Parathyroid adenoma (tissue), 2 donors: ENCODE data around the gene ERCC4.

Source experiments
- H2AFZ ChIP-seq: fragments of 300-600 bp; sonication (generic); one replicate; pipeline ENCODE4 v1.7.0; 2017; ENCODE audit warnings: antibody characterized with exemption, mild to moderate bottlenecking
- H3K27ac ChIP-seq: fragments of 300-600 bp; sonication (generic); one replicate; pipeline ENCODE4 v1.7.0; 2017
- H3K27me3 ChIP-seq: fragments of 300-600 bp; sonication (generic); one replicate; pipeline ENCODE4 v1.7.0; 2017; ENCODE audit warnings: low read length; ENCODE audit not compliant: control insufficient read depth, insufficient read depth
- H3K36me3 ChIP-seq: fragments of 300-600 bp; sonication (generic); one replicate; pipeline ENCODE4 v1.7.0; 2017; ENCODE audit warnings: low read length; ENCODE audit not compliant: control insufficient read depth, insufficient read depth
- H3K4me1 ChIP-seq: fragments of 300-600 bp; sonication (generic); one replicate; pipeline ENCODE4 v1.7.0; 2017; ENCODE audit warnings: control low read depth
- H3K4me2 ChIP-seq: fragments of 300-600 bp; sonication (generic); one replicate; pipeline ENCODE4 v1.7.0; 2017; ENCODE audit warnings: low read length
- H3K4me3 ChIP-seq: fragments of 300-600 bp; sonication (generic); one replicate; pipeline ENCODE4 v1.7.0; 2017; ENCODE audit warnings: low read depth, low read length
- H3K79me2 ChIP-seq: fragments of 300-600 bp; sonication (generic); one replicate; pipeline ENCODE4 v1.7.0; 2017; ENCODE audit warnings: control low read depth
- H3K9ac ChIP-seq: fragments of 300-600 bp; sonication (generic); one replicate; pipeline ENCODE4 v1.7.0; 2017; ENCODE audit warnings: mild to moderate bottlenecking
- H3K9me3 ChIP-seq: fragments of 300-600 bp; sonication (generic); one replicate; pipeline ENCODE4 v1.7.0; 2017; ENCODE audit warnings: low read length; ENCODE audit not compliant: control insufficient read depth
- CTCF ChIP-seq: fragments of 300-600 bp; sonication (generic); IDR thresholded peaks from one replicate; pipeline ENCODE4 v1.7.0; 2017; ENCODE audit warnings: antibody characterized with exemption, mild to moderate bottlenecking
- donor health status: primary hyperparathyroidism.

Gene ERCC4

DNA sequence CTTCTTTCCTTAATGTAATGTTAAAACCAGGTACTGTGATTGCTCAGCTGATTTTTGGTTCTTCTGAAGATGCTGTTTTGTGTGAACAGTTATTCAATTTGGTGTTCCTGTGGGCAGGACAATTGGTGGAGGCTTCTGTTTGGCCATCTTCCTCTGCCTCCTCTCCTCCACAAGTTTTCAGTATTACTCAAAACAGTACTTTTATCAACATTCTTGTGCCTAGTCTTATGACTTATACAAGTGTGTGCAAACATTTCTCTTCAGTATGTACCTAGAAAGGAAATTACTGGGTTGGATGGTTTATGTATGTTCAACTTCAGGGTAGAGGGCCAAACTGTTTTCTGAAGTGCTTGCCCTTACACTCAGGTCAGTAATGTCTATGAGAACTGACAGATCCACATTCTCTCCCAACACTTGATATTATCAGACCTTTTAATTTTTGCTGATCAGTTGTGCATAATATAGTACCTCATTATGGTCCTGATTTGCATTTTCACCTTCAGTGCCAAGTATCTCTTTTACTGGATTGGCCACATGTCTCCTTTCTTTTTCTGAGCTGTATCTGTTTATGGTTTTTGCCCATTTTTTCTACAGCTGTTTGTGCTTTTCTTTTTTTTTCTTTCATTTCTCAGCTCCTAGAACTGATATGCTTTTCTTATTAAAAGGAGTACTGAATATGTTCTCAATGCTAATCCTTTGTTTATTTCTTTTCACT lies 50.9 kb downstream of the ERCC4 start:
- Histone ChIP-seq H3K9ac (no peak overlapping the region), H3K36me3 (no peaks in the 10 kb centered on the region), H3K4me2 (no peak overlapping the region), H3K27me3 (no peaks in the 10 kb centered on the region), H3K4me3 (no peak overlapping the region), H3K4me1 (no peaks in the 10 kb centered on the region), H3K79me2 (no peaks in the 10 kb centered on the region), H2AFZ (no peak overlapping the region), H3K9me3 (no peaks in the 10 kb centered on the region), H3K27ac (no peak overlapping the region)
- no peak for TF ChIP-seq CTCF

DNA sequence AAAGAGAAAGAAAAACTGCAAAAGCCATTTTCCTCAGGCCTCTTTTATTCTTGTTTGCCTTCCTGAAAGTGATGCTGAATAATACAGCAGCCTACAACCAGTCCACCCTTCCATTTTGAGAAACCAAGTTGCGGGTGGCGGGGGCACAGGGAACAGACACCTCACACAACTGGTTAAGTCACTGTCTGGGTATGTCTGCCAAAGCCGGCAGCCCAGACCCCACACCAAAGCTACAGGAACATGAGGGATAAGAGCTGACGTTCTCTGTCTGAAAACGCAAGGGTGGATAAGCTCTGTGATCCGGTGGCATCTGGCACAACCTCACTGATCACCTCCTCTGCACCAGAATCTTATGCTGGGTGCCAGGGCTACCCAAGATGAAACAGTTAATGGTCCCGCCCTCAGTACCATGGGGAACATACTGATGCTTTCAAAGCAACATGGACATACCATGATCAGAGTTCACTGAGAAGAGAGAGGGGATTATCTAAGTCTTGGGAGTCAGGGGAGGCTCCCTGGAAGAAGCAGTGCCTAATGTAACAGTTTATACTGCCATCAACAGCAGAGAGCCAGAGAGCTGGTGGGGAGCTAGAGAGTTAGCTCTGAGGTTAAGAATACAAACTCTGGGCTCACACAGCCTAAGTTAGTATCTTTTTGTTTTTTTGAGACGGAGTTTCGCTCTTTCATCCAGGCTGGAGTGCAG lies 53.5 kb downstream of the ERCC4 start:
- H3K4me3 ChIP-seq: no peak overlapping the region
- H3K27me3 ChIP-seq: no peaks in the 10 kb centered on the region
- H2AFZ ChIP-seq: no peak overlapping the region
- no peak for TF ChIP-seq CTCF
- H3K4me2 ChIP-seq: no peak overlapping the region
- no peaks in the 10 kb centered on the region for H3K36me3 ChIP-seq
- H3K4me1 ChIP-seq: no peaks in the 10 kb centered on the region
- H3K9me3 ChIP-seq: no peaks in the 10 kb centered on the region
- no peaks in the 10 kb centered on the region for H3K79me2 ChIP-seq
- H3K27ac ChIP-seq: no peak overlapping the region
- H3K9ac ChIP-seq: no peak overlapping the region

DNA sequence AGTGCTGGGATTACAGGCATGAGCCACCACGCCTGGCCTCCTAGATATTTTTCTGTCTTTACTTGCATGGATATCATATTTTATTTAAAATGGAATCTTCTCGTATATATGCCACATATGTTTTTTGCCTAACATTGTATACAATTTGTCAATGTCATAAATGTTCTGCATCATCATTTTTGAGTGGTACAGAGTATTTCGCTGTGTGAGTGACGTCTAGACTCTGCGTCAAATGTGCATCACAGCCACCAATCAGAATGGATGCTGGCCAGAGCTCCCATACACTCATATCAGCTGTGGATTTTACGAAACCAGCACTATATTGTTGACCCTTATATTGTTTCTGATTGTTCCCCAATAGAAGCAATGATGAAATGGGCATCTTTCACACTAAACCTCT lies 57.2 kb downstream of the ERCC4 start:
- Histone ChIP-seq H3K9me3 (no peaks in the 10 kb centered on the region), H3K4me2 (no peak overlapping the region), H3K9ac (no peak overlapping the region), H3K36me3 (no peaks in the 10 kb centered on the region), H3K79me2 (no peaks in the 10 kb centered on the region), H2AFZ (no peak overlapping the region), H3K4me3 (no peak overlapping the region), H3K27ac (no peak overlapping the region), H3K4me1 (no peaks in the 10 kb centered on the region), H3K27me3 (no peaks in the 10 kb centered on the region)
- TF ChIP-seq CTCF: no peak

DNA sequence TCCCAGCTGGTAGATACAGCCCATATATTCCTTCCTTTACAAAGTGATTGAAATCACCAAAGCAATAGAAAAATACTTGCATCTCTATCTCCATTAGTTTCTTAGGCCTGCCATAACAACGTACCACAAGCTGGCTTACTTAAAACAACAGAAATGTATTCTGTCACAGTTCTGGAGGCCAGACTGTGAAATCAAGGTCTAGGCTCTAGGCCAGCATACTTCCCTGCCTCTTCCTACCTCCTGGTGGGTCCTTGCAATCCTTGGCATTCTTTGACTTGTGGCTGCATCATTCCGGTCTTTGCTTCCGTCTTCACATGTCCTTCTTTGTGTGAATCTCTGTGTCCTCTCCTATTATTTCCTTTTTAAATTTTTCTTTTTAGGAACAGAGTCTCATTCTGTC lies 62.5 kb downstream of the ERCC4 start:
- no peaks in the 10 kb centered on the region for H3K79me2 ChIP-seq
- H3K36me3 ChIP-seq: no peaks in the 10 kb centered on the region
- H2AFZ ChIP-seq: no peak overlapping the region
- no peak overlapping the region for H3K27ac ChIP-seq
- no peak for TF ChIP-seq CTCF
- H3K9me3 ChIP-seq: no peaks in the 10 kb centered on the region
- no peak overlapping the region for H3K4me2 ChIP-seq
- H3K27me3 ChIP-seq: no peaks in the 10 kb centered on the region
- no peak overlapping the region for H3K9ac ChIP-seq
- no peaks in the 10 kb centered on the region for H3K4me1 ChIP-seq
- H3K4me3 ChIP-seq: no peak overlapping the region

DNA sequence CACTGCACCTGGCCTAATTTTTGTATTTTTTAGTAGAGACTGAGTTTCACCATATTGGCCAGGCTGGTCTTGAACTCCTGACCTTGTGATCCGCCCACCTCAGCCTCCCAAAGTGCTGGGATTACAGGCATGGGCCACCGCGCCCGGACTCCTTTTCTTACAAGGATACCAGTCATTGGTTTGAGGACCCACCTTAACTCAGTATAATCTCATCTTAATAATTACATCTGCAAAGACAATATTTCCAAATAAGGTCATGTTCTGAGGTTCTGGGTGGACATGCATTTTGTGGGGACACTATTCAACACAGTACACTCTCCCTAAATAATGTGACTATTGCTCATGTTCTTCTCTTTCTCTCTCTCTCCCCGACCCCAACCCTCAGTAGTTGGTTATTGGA lies 63.7 kb downstream of the ERCC4 start:
- H3K4me3 ChIP-seq: no peak overlapping the region
- no peak for TF ChIP-seq CTCF
- no peaks in the 10 kb centered on the region for H3K79me2 ChIP-seq
- H3K27ac ChIP-seq: no peak overlapping the region
- no peaks in the 10 kb centered on the region for H3K27me3 ChIP-seq
- no peak overlapping the region for H3K9ac ChIP-seq
- no peaks in the 10 kb centered on the region for H3K9me3 ChIP-seq
- H3K36me3 ChIP-seq: no peaks in the 10 kb centered on the region
- H3K4me2 ChIP-seq: no peak overlapping the region
- no peak overlapping the region for H2AFZ ChIP-seq
- no peaks in the 10 kb centered on the region for H3K4me1 ChIP-seq
